MM.1S (cell line): ENCODE results near the gene TNFAIP8.

Experiments
- CTCF ChIP-seq: fragments of 300-600 bp; sonication (generic); IDR thresholded peaks from 2 replicates; pipeline ENCODE4 v1.5.1; 2016; ENCODE audit warnings: antibody characterized with exemption, low read length, mixed read lengths
- EZH2phosphoT487 ChIP-seq: fragments of 300-600 bp; sonication (generic); IDR thresholded peaks from 2 replicates; pipeline ENCODE4 v1.6.1; 2018; ENCODE audit warnings: antibody characterized with exemption, low read length

GRCh38 chr5:119404033-119404432, 48.2 kb downstream of the TNFAIP8 start:
- TF ChIP-seq CTCF (no peak), EZH2phosphoT487 (no peak)
